C1 segment of cervical spinal cord (tissue), 14 donors: ENCODE results near the gene HAUS8.
"Not testable (repeated sequence)": the region's sequence is repeated elsewhere in the genome, so short reads cannot be mapped to it uniquely, and the experiment has no call there.

Experiments
- DNase-seq, 14 donors: peaks; one replicate each; lab custom pipeline; 2025; lab: John Stamatoyannopoulos, UW

The HAUS8 gene

DNA sequence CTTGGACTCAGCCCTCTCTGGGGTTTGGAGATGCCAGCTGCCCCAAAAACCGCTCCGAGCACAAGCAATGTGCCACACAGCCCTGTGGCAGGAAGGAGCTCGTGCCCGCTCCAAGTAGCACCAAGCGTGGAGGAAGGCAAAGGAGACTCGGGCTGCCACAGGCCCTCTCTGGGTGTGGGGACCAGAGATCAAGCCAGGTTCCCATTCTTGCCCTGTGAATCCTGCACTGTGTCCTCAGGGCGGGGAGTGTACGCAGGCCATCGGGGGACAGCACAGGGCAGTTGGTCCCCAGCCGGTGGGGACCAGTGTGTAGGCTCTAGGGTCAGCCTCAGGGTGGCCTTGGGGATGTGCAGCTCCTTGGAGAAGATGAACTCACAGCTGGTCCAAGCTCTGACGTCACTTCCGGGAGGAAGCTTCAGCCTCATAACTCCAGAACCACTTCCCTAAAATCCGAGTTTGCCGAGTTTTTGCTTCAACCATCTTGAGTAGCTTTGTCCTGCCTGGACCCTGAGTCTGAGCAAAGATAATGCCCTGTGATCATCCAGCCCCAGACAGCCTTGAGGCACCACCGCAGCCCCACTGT lies 39.3 kb downstream of the HAUS8 start:
- no peak for DNase-seq

DNA sequence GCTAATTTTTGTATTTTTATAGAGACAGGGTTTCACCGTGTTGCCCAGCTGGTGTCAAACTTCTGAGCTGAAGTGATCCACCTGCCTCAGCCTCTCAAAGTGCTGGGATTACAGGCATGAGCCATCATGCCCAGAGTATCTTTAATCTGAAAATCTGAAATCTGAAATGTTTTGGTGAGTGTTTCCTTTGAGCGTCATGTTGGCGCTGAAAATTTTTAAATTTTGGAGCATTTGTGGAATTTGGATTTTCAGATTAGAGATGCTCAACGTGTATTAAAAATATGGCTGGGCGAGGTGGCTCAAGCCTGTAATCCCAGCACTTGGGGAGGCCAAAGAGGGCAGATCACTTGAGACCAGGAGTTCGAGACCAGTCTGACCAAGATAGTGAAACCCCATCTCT lies 43.5 kb downstream of the HAUS8 start:
- no peak for DNase-seq

GRCh38 chr19:17027535-17027975 lies 47.7 kb downstream of the HAUS8 start:
- no peak for DNase-seq

DNA sequence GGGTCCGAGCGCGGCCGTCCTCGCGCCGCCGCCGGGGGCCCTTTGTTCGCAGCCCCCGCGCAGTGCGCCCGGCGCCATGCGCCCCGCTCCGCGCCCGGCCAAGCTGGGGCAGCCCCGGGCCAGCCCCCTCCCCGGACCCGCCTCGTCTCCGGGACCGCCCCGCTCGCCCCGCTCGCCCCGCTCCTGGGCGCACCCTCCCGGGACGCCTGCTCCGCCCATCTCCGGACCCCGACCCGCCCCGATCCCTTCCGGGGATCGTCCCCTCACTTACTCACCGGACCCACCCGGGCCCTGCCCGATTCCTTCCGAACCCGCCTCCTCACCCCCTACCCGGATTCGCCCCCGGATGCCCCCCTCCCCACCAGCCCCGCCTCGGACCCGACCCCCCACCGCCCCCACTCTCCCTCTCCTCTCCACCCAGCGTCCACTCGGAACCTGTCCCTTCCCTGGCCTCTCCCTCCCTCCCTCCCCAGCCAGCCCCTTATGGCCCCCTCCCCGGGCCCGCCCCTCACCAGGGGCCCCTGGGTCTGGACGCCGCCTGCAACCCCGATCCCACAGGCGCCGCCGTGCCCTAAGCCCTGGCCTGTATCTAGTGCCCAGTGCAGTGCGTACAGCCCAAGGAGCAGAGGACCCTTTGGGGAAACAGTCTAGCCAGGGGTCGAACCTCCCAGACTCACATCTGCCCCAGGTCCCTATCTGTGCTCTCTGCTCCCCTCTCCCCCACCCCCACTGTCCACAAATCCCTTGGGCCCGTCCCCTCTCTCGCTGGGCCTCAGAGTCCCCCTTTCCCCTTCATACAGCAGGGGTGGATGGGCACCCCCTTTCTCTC lies 48.3 kb downstream of the HAUS8 start, which contains the start of gene CPAMD8:
Gene CPAMD8 (minus strand): TSS at position 105 of the 829 bp plus-strand sequence. CDS start 168 bp downstream, outside the sequence.
- no peak for DNase-seq

DNA sequence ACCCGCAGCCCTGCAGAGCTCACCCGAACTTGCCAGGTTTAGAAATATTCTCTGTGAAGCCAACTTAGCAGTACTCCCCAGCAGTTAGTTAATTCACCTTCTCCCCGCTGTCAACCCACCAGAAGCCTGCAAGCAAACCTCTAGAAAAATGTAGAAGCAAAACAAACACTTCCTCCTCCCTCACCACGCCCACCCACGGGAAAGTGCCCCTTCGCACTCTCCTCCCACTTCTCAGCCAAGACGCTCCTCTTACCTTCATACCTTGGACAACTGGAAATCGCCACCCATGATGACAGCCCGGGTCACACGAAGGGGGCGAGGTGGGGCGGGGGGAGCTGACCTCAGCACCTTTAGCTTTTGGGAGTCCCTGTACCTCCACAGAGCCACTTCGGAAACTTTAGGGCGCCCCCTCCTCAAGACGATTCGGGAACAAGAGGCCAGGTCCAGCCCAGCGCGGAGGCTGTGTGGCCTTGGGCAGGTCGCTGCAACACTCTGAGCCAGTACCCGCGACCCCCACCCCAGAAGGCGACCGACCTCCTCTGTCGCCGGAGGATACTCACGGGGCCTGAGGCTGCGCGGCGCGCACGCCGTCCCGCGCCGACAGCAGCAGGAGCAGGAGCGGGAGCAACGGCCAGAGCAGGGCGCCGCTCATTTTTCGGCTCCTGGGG lies 49.1 kb downstream of the HAUS8 start:
- DNase-seq, result no peak

- DNase-seq, result no peak
Measured at GRCh38 chr19:17025361-17025760, 49.9 kb downstream of the HAUS8 start.

GRCh38 chr19:17024941-17025340 lies 50.3 kb downstream of the HAUS8 start:
- DNase-seq, result not testable (repeated sequence)

DNA sequence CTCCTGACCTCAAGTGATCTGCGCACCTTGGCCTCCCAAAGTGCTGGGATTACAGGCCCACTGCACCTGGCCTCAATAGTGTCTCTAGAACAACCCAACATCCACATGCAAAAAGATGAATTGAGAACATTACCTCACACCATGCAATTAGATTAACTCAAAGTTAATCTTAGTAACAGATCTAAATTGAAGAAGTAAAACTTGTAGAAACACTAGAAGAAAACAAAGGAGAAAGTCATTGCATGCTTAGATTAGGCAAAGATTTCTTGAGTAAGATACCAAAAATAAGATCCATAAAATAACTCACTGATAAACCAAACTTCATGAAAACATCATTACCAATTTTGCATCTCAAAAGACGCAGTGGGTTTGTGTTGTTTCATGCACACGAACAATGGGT lies 51.4 kb downstream of the HAUS8 start:
- no peak for DNase-seq

DNA sequence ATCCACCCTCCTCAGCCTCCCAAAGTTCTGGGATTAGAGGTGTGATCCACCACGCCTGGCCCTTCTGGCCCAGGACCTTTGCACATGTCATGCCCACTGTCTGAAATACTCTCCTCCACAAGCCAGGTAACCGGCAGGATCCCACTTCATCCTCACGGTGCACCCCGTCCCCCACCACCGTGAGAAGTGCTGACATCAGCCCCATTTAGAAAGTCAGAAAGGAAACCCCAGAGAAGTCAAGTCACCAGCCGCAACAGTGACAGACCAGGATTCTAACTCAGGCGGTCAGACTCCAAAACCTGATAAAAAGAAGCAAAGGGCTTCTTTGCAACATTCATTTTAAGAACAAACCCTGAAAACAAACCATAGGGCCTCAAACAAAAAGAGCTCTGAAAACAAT lies 52.5 kb downstream of the HAUS8 start:
- DNase-seq, result no peak

GRCh38 chr19:17021793-17022590 lies 53.3 kb downstream of the HAUS8 start:
- DNase-seq, result no peak

GRCh38 chr19:17021328-17021727 lies 53.9 kb downstream of the HAUS8 start:
- DNase-seq, result no peak

- no peak for DNase-seq
Measured at GRCh38 chr19:17020823-17021222, 54.4 kb downstream of the HAUS8 start.

DNA sequence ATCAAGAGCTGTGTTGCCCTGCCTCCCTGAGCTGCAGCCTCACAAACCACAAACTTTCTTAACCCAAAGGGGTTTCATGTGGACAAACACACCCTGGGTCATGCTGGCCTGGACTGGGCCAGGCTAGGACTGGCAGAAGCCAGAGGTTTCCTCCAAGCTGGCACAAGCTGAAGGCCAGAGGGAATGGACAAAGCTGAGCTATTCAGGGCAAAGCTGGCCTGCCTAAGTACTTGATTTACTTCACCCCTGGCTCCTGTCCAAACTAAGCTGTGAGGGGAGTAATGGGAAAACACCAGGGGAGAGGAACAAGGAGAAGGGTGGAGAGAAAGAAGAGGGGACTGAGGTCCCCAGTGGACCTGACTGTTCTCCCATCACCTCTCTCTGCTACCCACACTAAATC lies 54.9 kb downstream of the HAUS8 start:
- DNase-seq, result peak in 9 of 14 donors; percentile 1 to 63 (median 16)

GRCh38 chr19:17014212-17014861 lies 60.9 kb downstream of the HAUS8 start:
- DNase-seq, result not testable (repeated sequence)

- DNase-seq, result no peak
Measured at GRCh38 chr19:17011485-17011884, 63.8 kb downstream of the HAUS8 start.

DNA sequence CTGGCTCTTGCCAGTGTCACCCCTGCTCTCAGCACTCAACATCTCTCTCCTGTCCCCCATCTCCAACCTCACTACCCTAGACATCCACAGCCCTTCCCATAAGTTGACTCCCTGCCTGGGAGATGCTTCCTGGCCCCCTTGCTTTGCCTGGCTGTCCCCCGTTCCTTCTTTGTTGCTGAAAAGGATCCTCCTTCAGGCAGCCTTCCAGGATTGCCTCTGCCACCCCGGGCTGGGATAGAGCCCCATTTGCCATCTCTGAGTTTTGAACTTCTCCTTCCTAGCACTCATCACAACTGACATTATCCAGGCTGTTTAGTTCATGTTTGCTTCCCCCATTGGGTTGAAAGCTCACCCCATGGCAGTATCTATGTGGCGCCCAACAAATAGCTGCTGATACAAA lies 68.7 kb downstream of the HAUS8 start:
- DNase-seq, result no peak

- DNase-seq, result no peak
Measured at GRCh38 chr19:17005000-17005399, 70.3 kb downstream of the HAUS8 start.

DNA sequence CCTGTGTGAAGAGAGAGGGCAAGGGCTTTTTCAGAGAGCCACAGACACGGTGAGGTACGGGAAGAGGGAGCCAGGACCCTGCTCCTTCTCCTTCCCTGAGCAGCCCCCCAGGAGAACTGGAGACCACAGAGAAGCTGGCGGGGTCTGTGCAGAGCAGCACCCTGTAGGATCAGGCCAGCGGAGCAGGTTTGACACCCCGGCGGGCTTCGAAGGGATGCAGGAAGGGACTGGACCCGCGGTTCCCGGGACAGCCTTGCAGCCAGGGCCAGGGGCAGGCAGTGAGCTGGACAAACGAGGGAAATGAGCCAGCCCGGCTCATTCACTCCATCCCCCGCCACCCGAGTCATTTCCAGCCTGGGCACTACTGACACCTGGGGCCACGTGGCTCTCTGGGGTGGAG lies 70.9 kb downstream of the HAUS8 start:
- DNase-seq, result no peak

DNA sequence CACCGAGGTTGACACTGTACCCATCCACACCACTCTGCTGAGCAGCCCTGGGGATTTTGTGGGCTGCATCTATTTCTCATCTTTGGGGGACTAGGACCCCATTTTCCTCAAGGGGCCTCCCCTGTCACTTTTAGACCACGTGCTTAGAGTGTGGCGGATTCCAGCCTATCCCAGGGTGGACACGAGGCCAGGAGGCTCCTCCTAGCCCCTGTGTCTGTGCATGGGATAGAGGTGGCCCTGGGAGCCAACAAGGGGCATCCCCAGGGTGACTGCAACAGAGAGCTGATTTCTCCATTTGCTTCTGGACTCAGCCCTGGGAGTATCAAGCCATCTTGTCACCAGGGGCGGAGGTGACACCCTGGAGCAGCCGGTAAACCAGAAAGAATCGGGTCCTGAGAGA lies 72.8 kb downstream of the HAUS8 start:
- DNase-seq, result no peak

- DNase-seq, result peak in 1 of 14 donors; percentile 2
Measured at GRCh38 chr19:17001603-17002183, 73.6 kb downstream of the HAUS8 start.
